GM12891 (cell line): Measurements from ENCODE around the gene RNF113B.

Experiments used
- DNase-seq: peaks from one replicate; pipeline ENCODE4 v3.0.0; 2011; ENCODE audit warnings: low spot score; ENCODE audit not compliant: insufficient read length
- FAIRE-seq: peaks from 2 replicates; lab custom pipeline; 2011; peaks lifted over from hg19 to GRCh38; lab: Jason Lieb, UNC
- PAX5 ChIP-seq: IDR thresholded peaks from 2 replicates; pipeline ENCODE4 v1.6.1; 2011; ENCODE audit warnings: low read length, moderate library complexity, mild to moderate bottlenecking; ENCODE audit not compliant: insufficient read depth, severe bottlenecking
- POLR2A ChIP-seq: IDR thresholded peaks from 2 replicates; pipeline ENCODE4 v1.6.1; 2011; ENCODE audit warnings: low read depth, low read length, control low read depth
- POLR2AphosphoS5 ChIP-seq: IDR thresholded peaks from 2 replicates; pipeline ENCODE4 v1.6.1; 2011; ENCODE audit warnings: low read depth, low read length, control low read depth
- POU2F2 ChIP-seq: IDR thresholded peaks from 2 replicates; pipeline ENCODE4 v1.6.1; 2011; ENCODE audit warnings: low read depth, mild to moderate bottlenecking, control low read depth, low read length, moderate library complexity
- SPI1 ChIP-seq: IDR thresholded peaks from 2 replicates; pipeline ENCODE4 v1.6.1; 2011; ENCODE audit warnings: low read depth, low read length, control low read depth
- TAF1 ChIP-seq: IDR thresholded peaks from 2 replicates; pipeline ENCODE4 v1.6.1; 2011; ENCODE audit warnings: low read depth, low read length, control low read depth

RNF113B gene

GRCh38 chr13:98162935-98163334 lies 14.1 kb downstream of the RNF113B start:
- TF ChIP-seq SPI1 (no peak), TAF1 (no peak)
- no peak for FAIRE-seq
- no peak for DNase-seq

DNA sequence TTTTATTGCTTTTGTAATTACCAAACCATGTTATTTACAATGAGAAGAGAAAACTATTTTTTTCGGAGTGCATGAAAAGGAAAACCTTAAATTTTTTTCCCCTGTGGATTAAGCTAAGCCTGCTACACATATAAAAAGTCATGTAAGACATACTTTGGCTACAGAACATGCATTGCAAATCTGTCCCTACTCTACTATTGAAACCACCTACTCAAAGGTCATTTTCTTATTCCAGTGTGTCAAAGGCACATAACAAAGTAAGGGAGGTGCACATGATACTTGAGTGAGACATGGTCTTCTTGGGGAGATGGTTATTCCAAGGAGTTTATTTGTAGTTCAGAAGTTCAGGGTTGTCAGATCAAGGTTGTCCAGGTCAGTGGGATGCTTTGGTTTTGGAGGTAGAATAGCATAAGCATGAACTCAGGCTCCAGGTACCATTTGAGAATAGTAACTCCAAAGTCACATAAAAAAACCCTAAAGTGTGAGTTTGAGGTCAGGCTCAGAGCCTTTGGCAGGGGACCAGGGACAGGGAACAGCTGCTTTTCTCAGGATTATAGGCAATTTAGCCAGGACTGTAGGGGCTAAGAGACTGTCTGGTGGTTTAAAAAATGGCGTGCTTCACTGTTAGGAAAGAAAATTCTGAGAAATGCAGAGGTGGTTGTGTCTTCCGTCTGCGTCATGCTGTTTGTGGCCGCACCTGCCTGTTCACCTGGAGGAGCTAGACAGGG lies 18.7 kb downstream of the RNF113B start:
- DNase-seq (no peak), FAIRE-seq (peak; percentile 13)
- TF ChIP-seq PAX5 (no peak), SPI1 (no peak), POLR2AphosphoS5 (no peak), POLR2A (no peak), TAF1 (no peak), POU2F2 (no peak)

- TF ChIP-seq POU2F2 = no peak
- no peak for TF ChIP-seq POLR2A
- TF ChIP-seq POLR2AphosphoS5 = no peak
- no peak for TF ChIP-seq TAF1
- no peak for TF ChIP-seq PAX5
- no peak for TF ChIP-seq SPI1
Observed at GRCh38 chr13:98157609-98158008, 19.5 kb downstream of the RNF113B start.

GRCh38 chr13:98157188-98157587 lies 19.9 kb downstream of the RNF113B start:
- TF ChIP-seq SPI1 (no peak), POLR2AphosphoS5 (no peak), TAF1 (no peak), POLR2A (no peak), POU2F2 (no peak), PAX5 (no peak)
- no peak for DNase-seq
- no peak for FAIRE-seq

More at GRCh38 chr13:98157609-98158008, 19.5 kb downstream of the RNF113B start:
- no peak for FAIRE-seq
- DNase-seq = no peak

DNA sequence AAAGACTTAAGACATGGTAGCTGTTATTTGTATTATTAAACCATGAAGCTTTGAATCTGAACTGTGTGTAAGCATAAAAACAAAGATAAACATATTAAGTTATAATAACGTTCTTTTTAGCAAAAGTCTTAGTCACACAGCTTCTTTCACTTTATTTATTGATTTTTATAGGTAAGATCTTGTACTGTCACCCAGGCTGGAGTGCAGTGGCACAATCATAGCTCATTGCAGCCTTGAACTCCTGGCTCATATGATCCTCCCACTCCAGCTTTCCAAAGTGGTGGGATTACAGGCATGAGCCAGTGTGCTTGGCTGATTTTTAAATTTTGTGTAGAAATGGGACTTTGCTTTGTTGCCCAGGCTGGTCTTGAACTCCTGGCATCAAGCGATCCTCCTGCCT lies 20.8 kb downstream of the RNF113B start:
- DNase-seq = no peak
- TF ChIP-seq TAF1 = no peak
- no peak for TF ChIP-seq SPI1
- no peak for TF ChIP-seq POU2F2
- TF ChIP-seq POLR2AphosphoS5 = no peak
- no peak for TF ChIP-seq POLR2A
- TF ChIP-seq PAX5 = no peak
- FAIRE-seq = no peak

- TF ChIP-seq POLR2A (no peak), TAF1 (no peak), PAX5 (no peak)
- FAIRE-seq = no peak
- no peak for DNase-seq
Observed at GRCh38 chr13:98155475-98156109, 21.5 kb downstream of the RNF113B start.

- DNase-seq = no peak
- no peak for TF ChIP-seq POU2F2
- no peak for TF ChIP-seq PAX5
- TF ChIP-seq POLR2AphosphoS5 = no peak
- no peak for TF ChIP-seq POLR2A
- no peak for TF ChIP-seq SPI1
- TF ChIP-seq TAF1 = no peak
- no peak for FAIRE-seq
Observed at GRCh38 chr13:98150832-98151479, 26.1 kb downstream of the RNF113B start.

GRCh38 chr13:98147521-98147920 lies 29.5 kb downstream of the RNF113B start:
- TF ChIP-seq POLR2AphosphoS5 = no peak
- TF ChIP-seq TAF1 = no peak
- no peak for TF ChIP-seq SPI1
- no peak for TF ChIP-seq PAX5
- no peak for TF ChIP-seq POLR2A
- TF ChIP-seq POU2F2 = no peak
- DNase-seq (no peak), FAIRE-seq (no peak)

- FAIRE-seq (no peak), DNase-seq (no peak)
- no peak for TF ChIP-seq POLR2A
- no peak for TF ChIP-seq POU2F2
- TF ChIP-seq POLR2AphosphoS5 = no peak
- no peak for TF ChIP-seq TAF1
- TF ChIP-seq SPI1 = no peak
- TF ChIP-seq PAX5 = no peak
Observed at GRCh38 chr13:98144801-98145350, 32.2 kb downstream of the RNF113B start.
